ENCODE measurements around the gene NGEF. TPM values are rescaled to one million over a fixed set of nuclear protein-coding genes. Genes with fewer than 3 reads are reported as not detected.

The NGEF gene
- total and polyA plus RNA-seq, 4 donors: 10.6 to 22.6 (median 10.8) TPM

DNA sequence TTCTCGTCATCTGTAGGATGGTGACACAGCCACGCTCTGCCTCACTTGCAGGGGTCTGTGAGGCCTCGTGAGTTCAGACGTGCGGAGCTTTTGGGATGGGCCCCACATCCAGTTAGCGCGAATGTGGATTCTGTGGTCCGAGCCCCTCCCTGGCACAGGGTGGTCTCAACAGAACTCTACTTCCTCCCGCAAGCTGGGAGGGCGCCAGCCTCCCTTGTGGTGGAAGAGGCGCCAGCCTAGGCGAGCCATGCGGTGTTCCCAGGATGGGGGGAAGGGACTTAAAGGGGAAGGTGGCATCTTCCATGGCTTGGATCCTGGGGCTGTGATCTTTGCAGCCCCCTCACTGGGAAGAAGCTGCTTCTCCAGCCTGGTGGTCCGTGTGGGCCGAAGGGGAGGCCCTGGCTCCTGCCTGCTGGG lies 141.6 kb downstream of the NGEF start:
- no peak for DNase-seq (ENCODE audit: low spot score)
- peaks cover 4 to 27% (median 17%) of the 10 kb centered on the region in 4 donors for H3K4me1 ChIP-seq (ENCODE audit: control insufficient read depth in 4 of 4, insufficient read depth in 4 of 4, low read length in 3 of 4)

More for the DNA sequence above, 141.6 kb downstream of the NGEF start:
- no peak overlapping the region for H3K9ac ChIP-seq (ENCODE audit: low read depth in 1 of 2, low read length in 2 of 2)
- no peak overlapping the region for H3K4me3 ChIP-seq (ENCODE audit: low read depth in 1 of 3, low read length in 3 of 3)
- H3K36me3 ChIP-seq (ENCODE audit: control insufficient read depth in 4 of 4, insufficient read depth in 3 of 4, low read depth in 1 of 4, low read length in 3 of 4): no peaks in the 10 kb centered on the region
- no peaks in the 10 kb centered on the region for H3K9me3 ChIP-seq (ENCODE audit: control insufficient read depth in 4 of 4, low read length in 3 of 4)
- WGBS: 81% methylated on average over 15 of the region's 15 CpGs
- H3K27me3 ChIP-seq (ENCODE audit: control insufficient read depth in 4 of 4, insufficient read depth in 4 of 4, low read length in 3 of 4): no peaks in the 10 kb centered on the region
- no peak overlapping the region for H3K27ac ChIP-seq (ENCODE audit: low read depth in 1 of 2, low read length in 2 of 2)
- TF ChIP-seq GABPA (IDR thresholded peaks at IDR 0.05 in 1 of 2, conservative IDR thresholded peaks at IDR 0.05 in 1 of 2) (no peak), RXRA (IDR thresholded peaks at IDR 0.05) (no peak), SP1 (IDR thresholded peaks at IDR 0.05) (no peak), FOXA1 (IDR thresholded peaks at IDR 0.05) (no peak), RAD21 (IDR thresholded peaks at IDR 0.05) (no peak), HNF4G (IDR thresholded peaks at IDR 0.05) (no peak), EGR1 (IDR thresholded peaks at IDR 0.05; ENCODE audit: low read depth in 2 of 2) (no peak), JUND (IDR thresholded peaks at IDR 0.05) (no peak), HNF4A (conservative IDR thresholded peaks at IDR 0.05) (no peak), FOXA2 (IDR thresholded peaks at IDR 0.05) (no peak), YY1 (IDR thresholded peaks at IDR 0.05) (no peak), NR2F2 (IDR thresholded peaks at IDR 0.05) (no peak), TAF1 (conservative IDR thresholded peaks at IDR 0.05) (no peak)
- TF ChIP-seq, protein P1, sequence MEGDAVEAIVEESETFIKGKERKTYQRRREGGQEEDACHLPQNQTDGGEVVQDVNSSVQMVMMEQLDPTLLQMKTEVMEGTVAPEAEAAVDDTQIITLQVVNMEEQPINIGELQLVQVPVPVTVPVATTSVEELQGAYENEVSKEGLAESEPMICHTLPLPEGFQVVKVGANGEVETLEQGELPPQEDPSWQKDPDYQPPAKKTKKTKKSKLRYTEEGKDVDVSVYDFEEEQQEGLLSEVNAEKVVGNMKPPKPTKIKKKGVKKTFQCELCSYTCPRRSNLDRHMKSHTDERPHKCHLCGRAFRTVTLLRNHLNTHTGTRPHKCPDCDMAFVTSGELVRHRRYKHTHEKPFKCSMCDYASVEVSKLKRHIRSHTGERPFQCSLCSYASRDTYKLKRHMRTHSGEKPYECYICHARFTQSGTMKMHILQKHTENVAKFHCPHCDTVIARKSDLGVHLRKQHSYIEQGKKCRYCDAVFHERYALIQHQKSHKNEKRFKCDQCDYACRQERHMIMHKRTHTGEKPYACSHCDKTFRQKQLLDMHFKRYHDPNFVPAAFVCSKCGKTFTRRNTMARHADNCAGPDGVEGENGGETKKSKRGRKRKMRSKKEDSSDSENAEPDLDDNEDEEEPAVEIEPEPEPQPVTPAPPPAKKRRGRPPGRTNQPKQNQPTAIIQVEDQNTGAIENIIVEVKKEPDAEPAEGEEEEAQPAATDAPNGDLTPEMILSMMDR (IDR thresholded peaks at IDR 0.05; ENCODE audit: low read depth, low read length, missing input control): no peak
- TF ChIP-seq, protein P2, sequence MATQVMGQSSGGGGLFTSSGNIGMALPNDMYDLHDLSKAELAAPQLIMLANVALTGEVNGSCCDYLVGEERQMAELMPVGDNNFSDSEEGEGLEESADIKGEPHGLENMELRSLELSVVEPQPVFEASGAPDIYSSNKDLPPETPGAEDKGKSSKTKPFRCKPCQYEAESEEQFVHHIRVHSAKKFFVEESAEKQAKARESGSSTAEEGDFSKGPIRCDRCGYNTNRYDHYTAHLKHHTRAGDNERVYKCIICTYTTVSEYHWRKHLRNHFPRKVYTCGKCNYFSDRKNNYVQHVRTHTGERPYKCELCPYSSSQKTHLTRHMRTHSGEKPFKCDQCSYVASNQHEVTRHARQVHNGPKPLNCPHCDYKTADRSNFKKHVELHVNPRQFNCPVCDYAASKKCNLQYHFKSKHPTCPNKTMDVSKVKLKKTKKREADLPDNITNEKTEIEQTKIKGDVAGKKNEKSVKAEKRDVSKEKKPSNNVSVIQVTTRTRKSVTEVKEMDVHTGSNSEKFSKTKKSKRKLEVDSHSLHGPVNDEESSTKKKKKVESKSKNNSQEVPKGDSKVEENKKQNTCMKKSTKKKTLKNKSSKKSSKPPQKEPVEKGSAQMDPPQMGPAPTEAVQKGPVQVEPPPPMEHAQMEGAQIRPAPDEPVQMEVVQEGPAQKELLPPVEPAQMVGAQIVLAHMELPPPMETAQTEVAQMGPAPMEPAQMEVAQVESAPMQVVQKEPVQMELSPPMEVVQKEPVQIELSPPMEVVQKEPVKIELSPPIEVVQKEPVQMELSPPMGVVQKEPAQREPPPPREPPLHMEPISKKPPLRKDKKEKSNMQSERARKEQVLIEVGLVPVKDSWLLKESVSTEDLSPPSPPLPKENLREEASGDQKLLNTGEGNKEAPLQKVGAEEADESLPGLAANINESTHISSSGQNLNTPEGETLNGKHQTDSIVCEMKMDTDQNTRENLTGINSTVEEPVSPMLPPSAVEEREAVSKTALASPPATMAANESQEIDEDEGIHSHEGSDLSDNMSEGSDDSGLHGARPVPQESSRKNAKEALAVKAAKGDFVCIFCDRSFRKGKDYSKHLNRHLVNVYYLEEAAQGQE (IDR thresholded peaks at IDR 0.05): no peak
- TF ChIP-seq, protein P3, sequence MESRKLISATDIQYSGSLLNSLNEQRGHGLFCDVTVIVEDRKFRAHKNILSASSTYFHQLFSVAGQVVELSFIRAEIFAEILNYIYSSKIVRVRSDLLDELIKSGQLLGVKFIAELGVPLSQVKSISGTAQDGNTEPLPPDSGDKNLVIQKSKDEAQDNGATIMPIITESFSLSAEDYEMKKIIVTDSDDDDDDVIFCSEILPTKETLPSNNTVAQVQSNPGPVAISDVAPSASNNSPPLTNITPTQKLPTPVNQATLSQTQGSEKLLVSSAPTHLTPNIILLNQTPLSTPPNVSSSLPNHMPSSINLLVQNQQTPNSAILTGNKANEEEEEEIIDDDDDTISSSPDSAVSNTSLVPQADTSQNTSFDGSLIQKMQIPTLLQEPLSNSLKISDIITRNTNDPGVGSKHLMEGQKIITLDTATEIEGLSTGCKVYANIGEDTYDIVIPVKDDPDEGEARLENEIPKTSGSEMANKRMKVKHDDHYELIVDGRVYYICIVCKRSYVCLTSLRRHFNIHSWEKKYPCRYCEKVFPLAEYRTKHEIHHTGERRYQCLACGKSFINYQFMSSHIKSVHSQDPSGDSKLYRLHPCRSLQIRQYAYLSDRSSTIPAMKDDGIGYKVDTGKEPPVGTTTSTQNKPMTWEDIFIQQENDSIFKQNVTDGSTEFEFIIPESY (IDR thresholded peaks at IDR 0.05): no peak
- TF ChIP-seq, protein P4, sequence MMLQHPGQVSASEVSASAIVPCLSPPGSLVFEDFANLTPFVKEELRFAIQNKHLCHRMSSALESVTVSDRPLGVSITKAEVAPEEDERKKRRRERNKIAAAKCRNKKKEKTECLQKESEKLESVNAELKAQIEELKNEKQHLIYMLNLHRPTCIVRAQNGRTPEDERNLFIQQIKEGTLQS (IDR thresholded peaks at IDR 0.05): no peak
- TF ChIP-seq, protein P5, sequence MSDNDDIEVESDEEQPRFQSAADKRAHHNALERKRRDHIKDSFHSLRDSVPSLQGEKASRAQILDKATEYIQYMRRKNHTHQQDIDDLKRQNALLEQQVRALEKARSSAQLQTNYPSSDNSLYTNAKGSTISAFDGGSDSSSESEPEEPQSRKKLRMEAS (IDR thresholded peaks at IDR 0.05): no peak
